MG63 (cell line): Measurements from ENCODE around the gene LRRC36. TPM values are rescaled to one million over a fixed set of nuclear protein-coding genes. Genes with fewer than 3 reads are reported as not detected.

Experiments
- DNase-seq: peaks from one replicate; pipeline ENCODE4 v3.0.0-alpha.2; 2020
- H3K27me3 ChIP-seq: fragments of 250-450 bp; sonication (Bioruptor Pico); 2 replicates; pipeline ENCODE4 v1.5.1; 2020; ENCODE audit warnings: mild to moderate bottlenecking, moderate library complexity
- H3K36me3 ChIP-seq: fragments of 250-450 bp; sonication (Bioruptor Pico); 2 replicates; pipeline ENCODE4 v1.5.1; 2020; ENCODE audit warnings: mild to moderate bottlenecking, moderate library complexity
- H3K4me3 ChIP-seq: fragments of 250-450 bp; sonication (Bioruptor Pico); 2 replicates; pipeline ENCODE4 v1.5.1; 2020; ENCODE audit warnings: mild to moderate bottlenecking, moderate library complexity
- H3K9me3 ChIP-seq: fragments of 250-450 bp; sonication (Bioruptor Pico); 2 replicates; pipeline ENCODE4 v1.5.1; 2020; ENCODE audit warnings: mild to moderate bottlenecking, moderate library complexity
- total RNA-seq: library from RNA; depleted of rRNA; stranded (reverse); fragments of >200 nt; shearing (Covaris generic); gene quantifications from 2 replicates; pipeline ENCODE4 v1.2.3, GENCODE V29; 2014; ENCODE audit warnings: low replicate concordance

Gene LRRC36
- total RNA-seq, 1 experiment from 2014 or later, result 0.33 TPM

DNA sequence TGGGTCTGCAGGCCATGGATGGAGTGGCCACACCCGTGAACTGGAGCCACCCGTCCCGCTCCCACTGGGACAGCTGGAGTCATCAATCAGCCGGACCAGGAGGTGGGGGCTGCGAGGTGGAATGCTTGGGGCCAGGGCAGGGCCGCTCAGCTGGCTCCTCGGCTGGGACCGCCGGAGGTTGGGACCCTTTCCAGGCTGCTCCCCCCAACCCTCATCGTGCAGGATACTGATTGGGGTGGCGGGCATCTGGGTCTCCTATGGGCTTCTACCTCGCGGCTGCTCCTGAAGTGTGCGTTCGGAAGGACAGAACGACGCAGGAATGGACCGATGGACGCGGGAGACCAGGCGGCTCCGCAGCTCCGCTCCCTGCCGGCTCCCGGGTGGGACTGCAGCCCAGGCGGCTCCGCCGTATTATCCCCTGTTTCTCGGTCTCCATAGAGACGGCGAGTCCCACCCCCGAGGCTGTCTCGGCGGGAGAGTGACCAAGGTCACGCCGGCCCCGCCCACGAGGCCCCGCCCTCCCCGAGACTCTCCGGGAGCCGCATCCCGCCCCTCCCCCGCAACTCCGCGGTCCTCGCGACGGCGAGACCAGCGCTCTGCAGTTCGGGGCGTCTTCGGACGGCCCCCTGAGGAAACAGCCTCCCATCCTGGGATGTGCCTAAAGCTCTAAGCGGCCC lies 66.6 kb downstream of the LRRC36 start, which contains the start of gene TPPP3:
TPPP3 (minus strand) TSS at position 388 of the 677 bp plus-strand sequence. CDS start 2,387 bp downstream, outside the sequence.
- DNase-seq, result no peak
- H3K4me3 ChIP-seq, result no peak within 1 kb of the TSS
- no peaks in the 10 kb centered on the region for H3K27me3 ChIP-seq
- H3K9me3 ChIP-seq, result no peaks in the 10 kb centered on the region
- no peaks in the 10 kb centered on the region for H3K36me3 ChIP-seq

DNA sequence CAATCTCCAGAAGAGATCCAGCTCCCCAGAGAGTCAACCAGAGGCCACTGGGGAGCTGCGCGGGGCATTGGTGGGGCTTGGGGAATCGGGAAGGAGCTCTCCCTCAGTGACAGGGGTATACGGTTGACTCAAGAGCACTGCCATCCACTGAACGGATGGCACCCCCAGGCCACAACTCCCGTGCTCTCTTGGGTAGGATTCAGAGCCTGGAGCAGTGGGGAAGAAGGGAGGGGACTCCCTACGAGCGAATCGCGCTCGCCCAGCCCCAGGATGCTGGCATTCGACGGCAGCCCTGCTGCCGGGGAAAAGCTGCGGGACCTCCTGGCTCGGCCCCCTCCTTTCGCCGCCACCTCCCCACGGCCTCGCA lies 67.2 kb downstream of the LRRC36 start:
- Histone ChIP-seq H3K4me3 (no peak overlapping the region), H3K9me3 (no peaks in the 10 kb centered on the region)

DNA sequence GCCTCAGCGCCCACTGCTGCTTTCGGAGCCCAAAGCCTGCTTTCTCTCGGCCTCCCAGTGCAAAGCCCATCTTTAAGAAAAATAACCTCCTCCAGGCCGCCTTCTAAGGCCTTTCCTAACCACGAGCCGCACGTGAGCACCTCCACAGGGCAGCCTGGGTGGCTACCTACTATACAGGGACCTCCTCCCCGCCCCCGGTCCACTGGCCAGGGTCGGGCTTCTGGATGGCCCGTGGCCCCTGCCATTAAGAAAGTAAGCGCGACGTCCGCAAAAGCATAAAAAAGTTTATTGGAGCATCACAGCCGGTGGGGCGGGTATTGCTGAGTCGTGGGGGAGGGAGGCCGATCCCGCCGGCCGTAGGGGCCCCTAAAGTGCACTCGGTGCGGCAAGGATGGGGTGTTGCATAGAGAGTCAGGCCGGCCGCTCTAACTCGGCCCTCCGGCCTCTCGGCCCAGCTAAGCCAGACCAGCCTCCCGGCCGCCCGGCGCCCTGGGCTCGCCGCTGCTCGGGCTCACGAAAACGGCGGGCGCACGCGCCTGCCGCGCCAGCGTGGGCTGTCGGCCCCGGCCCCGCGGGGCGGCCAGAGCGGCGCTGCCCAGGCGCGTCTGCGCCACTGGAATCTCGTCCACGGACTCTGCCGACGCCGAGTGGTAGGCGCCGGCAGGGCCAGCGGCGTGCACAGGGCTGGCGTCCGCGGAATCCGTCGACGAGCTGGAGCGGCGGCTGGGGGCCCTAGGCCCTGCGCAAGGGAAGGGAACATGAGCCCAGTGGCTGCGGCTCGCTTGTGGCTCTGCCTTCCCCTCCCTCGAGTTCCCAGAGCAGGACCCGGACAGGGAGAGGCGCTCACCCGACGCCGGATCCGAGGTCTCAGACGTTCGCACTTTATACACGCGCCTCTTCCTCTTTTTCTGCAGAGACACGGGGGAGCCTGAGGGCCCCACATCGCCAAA lies 67.8 kb downstream of the LRRC36 start:
- DNase-seq, result no peak
- no peaks in the 10 kb centered on the region for H3K27me3 ChIP-seq
- H3K36me3 ChIP-seq, result no peaks in the 10 kb centered on the region
- H3K4me3 ChIP-seq, result no peak overlapping the region
- no peaks in the 10 kb centered on the region for H3K9me3 ChIP-seq

More for the DNA sequence above, 67.2 kb downstream of the LRRC36 start:
- Histone ChIP-seq H3K27me3 (no peaks in the 10 kb centered on the region), H3K36me3 (no peaks in the 10 kb centered on the region)
- no peak for DNase-seq

DNA sequence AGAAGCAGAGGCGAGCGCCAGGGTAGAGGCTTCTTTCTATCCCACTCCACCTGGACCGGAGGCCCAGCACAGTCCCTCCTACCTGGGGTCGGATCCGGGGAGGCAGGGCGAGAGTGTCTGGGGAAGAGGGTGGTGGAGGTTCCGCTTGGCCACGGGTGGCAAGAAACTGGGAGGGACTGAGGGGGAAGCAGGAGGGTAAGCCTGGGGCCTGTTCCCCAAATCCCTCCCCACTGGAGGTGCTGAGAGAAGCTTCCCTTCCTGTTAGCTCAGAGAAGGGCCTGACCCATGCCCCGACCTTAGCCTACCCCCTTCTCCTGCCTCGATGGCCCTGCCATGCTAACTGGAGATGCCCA lies 68.5 kb downstream of the LRRC36 start:
- Histone ChIP-seq H3K4me3 (no peak overlapping the region), H3K9me3 (no peaks in the 10 kb centered on the region), H3K27me3 (no peaks in the 10 kb centered on the region), H3K36me3 (no peaks in the 10 kb centered on the region)
- DNase-seq, result no peak

DNA sequence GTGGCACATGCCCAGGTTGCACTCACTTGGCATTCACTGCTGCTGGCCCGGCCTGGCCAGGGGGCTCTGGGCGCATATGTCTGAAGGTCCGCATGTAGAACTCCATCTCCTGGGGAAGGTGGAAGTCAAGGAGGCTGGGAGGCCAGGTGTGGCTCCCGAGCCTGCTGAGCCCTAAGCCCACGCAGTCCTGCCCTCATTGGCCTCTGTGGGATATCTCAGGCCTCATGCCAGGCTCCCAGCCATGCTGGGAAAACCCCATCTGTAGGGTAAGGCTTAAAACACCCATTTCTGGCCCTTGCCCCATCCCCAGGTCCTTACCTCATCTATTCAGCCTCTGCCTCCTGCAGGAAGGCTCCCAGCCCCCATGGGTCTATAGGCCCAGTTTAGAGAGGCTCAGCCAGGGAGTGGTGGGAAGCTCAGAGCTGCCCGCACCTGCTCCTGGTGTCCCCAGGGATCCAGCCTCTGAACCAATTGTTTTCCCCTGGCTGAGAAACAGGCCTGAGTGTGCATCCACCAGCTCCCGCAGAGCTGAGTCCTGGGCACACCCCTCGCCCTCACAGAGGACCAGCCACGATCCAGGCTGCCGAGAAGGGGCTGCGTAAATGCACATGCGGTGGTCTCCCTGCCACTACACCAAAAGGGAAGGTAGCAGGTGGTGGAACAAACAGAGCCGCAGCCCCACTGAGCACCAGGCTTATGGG lies 69.0 kb downstream of the LRRC36 start:
- peak; percentile 64 for DNase-seq
- Histone ChIP-seq H3K36me3 (no peaks in the 10 kb centered on the region), H3K9me3 (no peaks in the 10 kb centered on the region), H3K27me3 (no peaks in the 10 kb centered on the region), H3K4me3 (no peak overlapping the region)

DNA sequence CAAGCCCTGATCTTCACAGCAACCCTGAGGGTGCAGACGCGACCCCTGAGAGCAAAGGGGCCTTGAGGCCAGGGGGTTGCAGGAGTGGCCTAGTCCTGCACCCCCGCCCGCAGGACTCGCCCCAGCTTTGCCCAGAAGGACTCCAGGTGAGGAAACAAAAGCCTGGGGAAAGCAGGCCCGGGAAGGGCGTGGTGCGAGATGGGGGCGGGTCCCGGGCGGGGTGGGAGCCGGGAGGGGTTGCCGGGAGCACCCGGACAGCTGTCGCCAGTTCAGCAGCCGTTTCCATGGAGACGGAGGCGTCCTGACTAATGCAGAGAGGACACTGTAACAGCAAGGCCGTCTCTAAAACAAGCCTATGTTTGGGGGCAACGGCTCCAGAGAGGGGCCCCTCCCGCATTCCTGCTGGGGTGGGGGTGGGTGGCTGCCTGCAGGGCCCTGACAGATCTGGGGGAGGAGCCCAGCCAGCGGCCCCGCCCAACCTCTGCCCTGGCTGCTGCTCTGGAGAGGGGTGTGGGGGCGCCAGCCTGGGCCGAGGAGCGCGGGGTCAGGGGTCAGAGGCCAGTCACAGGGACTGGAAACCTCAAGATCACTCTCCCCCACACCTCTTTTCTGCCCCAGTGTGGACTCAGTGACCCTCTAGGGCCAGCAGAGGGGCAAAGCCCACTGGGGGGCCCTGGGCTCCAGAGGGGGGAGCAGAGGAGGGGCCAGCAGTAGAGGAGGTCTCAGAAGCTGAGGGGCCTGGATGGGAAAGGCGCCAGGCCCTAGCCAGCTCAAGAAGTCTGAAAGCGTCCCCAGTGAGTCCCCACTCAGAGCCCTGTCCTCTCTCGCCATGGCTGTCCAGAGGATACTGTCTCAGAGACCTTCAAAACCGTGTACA lies 69.8 kb downstream of the LRRC36 start:
- peak; percentile 55 for DNase-seq
- Histone ChIP-seq H3K4me3 (no peak overlapping the region), H3K27me3 (no peaks in the 10 kb centered on the region), H3K9me3 (no peaks in the 10 kb centered on the region), H3K36me3 (no peaks in the 10 kb centered on the region)

DNA sequence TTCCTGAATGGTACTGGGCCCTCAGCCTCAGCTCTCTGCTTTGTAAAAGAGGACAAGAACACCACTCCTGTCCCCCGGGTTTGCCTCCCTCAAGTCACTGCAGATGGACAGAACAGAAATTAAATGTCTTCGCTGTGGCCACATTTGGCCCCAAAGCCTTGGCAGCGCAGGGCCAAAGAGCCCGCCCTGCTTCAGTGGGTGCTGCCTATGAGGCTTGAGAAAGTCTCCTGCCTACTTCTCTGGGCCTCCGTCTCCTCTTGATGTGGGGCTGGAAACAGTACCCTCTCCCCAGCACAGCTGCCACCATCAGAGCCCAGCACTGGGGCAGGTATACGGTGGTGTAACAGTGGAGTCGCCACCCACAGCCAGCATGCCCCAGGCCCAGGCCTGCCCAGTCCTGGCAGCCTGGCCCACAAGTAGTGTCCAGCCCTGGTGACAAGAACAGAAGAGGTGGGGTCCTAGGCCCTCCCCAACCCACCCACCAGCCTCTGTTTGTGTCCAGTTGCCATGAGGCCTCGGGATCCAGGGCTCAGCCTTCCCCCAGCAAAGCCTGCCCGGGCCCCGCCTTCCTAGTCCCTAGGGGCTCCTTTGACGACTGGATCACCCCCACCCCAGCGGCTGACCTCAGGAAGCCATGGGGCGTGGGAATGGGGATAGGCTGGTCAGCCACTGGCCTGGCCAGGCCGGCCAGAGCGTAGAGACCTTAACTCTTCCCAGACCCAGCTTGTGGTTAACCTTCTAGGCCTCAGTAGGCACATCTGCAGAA lies 70.6 kb downstream of the LRRC36 start:
- Histone ChIP-seq H3K4me3 (no peak overlapping the region), H3K36me3 (no peaks in the 10 kb centered on the region), H3K27me3 (no peaks in the 10 kb centered on the region), H3K9me3 (no peaks in the 10 kb centered on the region)
- no peak for DNase-seq

DNA sequence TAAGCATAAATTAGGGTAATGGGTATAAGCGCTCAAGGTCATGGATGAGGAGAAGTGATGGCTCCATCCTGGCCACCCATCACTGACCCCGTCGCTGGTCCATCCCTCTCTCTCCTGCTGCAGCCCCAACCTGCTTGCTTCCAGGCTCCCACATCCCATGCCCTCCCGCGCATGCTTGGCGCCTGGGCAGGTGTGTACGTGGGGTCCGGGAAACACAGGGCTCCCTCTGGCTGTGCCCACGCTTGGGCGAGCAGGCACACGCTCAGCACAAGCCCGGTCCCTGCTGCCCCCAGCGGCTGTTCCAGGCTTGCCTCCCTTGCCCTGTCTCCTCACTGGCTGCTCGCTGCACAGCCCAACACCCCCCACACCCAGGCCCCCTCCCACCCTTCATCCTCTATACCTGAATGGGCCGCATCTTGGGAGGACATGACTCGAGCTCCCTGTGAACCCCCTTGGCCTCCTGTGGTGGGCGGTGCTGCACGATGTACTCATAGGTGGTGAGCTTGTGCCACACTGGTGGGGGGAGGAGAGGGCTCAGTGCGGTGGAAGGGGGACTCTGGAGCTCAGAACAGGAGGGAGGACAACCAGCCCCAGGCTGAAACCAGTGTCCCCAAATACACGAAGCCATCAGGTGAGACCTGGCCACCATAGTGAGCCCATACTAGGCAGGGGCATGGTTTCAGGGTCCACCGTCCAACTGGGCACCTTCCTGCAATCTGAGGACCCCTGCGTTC lies 71.4 kb downstream of the LRRC36 start:
- Histone ChIP-seq H3K4me3 (no peak overlapping the region), H3K36me3 (no peaks in the 10 kb centered on the region), H3K9me3 (no peaks in the 10 kb centered on the region), H3K27me3 (no peaks in the 10 kb centered on the region)
- no peak for DNase-seq

DNA sequence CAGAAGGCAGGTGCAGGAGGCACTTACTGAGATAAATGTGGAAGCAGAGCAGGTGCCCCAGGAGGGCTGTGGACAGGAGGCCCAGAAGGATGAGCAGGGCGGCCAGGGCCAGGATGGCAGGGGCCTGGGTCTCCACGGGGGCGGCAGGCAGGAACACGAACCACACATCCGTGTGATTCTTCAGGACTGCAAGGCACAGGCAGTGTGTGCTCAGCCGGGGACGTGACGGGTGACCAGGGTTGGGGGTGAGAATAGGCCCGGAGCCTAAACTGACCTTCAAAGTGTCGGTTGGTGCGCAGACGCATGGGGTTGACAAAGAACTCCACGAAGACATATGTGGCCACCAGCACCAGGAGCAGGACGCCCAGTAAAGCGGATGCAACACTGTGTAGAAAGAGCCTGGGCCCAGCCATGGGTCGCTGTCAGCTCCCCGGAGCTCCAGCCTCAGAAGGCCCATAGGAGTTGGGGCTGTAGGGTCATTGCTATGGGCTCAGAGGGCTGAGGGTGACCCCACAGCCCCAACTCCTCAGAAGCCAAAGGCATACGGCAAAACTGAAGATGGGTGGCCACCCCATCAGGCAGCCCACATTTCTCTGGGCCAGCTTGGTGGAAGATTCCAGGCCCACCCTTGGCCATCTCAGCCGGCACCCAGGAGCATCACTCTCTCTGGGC lies 72.1 kb downstream of the LRRC36 start:
- Histone ChIP-seq H3K36me3 (no peaks in the 10 kb centered on the region), H3K4me3 (no peak overlapping the region), H3K9me3 (no peaks in the 10 kb centered on the region), H3K27me3 (no peaks in the 10 kb centered on the region)
- no peak for DNase-seq

DNA sequence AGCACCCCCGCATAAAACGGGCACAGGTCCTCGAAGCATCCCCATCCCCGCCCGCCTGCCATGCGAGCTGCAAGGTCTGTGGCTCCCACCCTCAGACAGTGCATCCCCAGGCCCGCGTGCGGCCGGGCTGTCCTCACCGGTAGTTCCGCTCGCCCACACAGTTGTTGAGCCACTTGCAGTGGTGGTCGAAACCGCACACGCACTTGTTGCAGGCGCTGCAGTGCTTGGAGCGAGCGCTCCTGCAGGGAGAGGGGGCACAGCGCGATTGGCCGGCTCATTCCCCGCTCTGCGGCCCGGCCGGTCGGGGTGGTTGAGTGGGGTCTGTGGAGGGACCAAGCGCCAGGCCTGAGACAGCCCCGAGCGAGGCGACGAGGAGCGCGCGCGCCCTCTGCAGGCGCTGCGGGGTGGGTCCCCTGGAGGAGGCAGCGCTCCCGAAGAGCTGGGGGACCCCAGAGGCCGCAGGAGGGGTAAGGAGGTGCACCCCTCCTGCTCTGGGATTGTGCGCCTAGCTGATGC lies 72.7 kb downstream of the LRRC36 start:
- no peaks in the 10 kb centered on the region for H3K9me3 ChIP-seq
- H3K36me3 ChIP-seq, result no peaks in the 10 kb centered on the region
- no peak overlapping the region for H3K4me3 ChIP-seq
- no peak for DNase-seq
- no peaks in the 10 kb centered on the region for H3K27me3 ChIP-seq

DNA sequence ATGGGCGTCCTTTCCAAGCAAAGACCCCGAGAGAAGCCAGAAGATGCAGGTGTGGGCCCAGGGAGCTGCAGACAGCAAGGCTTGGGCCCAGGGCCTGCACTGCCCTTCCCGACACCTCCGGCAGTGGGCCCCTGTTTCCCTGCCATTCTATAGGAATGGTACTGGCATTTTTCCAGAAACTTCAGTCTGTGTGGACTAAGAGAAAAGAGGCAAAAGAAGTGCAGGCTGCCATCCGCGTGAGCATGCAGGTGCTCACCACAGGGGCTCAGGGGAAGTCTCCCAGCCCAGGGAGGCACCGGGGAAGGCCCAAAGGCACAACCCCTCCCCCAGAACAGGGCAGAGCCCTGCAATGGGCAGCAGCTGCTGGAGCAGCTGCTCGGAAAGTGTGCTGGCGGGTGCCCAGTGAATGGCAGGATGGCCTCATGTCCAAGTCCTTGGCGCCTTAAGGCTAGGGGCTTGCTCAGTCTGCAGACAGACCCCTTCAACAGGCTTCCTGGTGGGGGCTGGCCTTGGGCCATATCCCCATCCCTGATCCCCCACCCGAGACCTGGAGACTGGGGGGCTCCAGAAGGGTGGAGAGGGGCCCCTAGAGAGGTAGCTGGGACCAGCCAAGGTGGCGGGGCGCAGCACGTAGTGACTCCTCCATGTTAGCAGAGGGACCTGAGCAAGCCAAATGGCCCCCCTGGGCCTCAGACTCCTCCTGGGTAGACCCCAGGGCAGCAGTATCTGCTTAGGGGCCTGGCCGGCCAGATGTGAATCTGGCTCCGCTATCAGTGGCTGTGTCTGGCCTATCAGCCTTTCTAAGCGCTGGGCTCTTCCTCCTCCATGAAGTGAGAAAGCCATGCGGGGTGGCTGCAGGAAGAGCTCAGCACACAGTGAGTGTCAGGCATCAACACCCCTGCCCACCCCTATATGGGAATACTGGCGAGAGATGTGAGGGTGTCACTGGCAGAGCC lies 73.4 kb downstream of the LRRC36 start:
- DNase-seq, result no peak
- Histone ChIP-seq H3K4me3 (no peak overlapping the region), H3K9me3 (no peaks in the 10 kb centered on the region), H3K36me3 (no peaks in the 10 kb centered on the region), H3K27me3 (no peaks in the 10 kb centered on the region)

DNA sequence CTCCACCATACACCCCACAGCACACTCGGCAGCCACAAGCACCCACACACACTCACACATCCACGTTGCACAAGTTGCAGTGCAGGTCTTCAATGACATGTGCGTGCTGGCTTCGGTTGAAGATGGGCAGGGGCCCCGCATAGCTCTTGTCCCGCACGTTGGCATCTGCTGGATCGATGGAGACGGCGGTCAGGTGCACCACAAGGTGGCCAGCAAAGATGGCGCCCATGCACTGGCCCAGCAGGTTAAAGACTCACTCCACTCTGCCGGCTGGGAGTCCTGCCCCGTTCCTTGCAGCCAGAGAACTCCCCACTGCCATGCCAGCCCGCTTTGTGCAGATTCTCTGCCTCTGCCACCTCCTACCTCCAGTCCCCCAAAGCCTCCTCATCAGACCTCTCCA lies 74.3 kb downstream of the LRRC36 start:
- no peaks in the 10 kb centered on the region for H3K27me3 ChIP-seq
- H3K9me3 ChIP-seq, result no peaks in the 10 kb centered on the region
- DNase-seq, result no peak
- H3K36me3 ChIP-seq, result no peaks in the 10 kb centered on the region
- no peak overlapping the region for H3K4me3 ChIP-seq

DNA sequence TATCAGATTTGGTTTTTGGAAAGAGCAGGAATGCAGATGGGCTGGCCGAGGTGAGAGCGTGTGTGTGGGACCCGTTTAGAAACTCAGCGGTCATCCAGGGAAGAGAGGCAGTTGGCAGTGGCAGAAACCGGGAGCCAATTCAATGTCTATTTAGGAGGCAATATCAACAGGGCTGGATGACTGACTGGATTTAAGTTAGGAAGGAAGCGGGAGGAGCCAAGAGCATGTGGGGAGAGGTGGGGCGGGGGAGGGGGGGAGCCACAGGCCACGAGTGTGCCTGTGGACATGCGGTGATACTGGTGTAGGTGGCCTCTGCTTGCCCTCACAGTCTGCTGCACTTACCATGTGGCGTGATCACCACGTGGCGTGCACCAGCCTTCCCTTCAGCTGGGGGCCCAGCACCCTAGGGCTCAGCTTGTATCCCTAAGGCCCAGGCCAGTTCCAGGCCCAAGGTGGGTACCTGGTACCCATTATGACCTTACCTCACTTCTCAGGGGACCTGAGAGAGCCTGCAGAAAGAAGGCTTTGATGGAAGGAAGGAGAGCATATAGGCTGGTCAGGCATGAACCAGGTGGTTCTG lies 77.5 kb downstream of the LRRC36 start:
- H3K27me3 ChIP-seq, result no peaks in the 10 kb centered on the region
- no peaks in the 10 kb centered on the region for H3K36me3 ChIP-seq
- no peaks in the 10 kb centered on the region for H3K9me3 ChIP-seq
- no peak for DNase-seq
- H3K4me3 ChIP-seq, result no peak overlapping the region
